Fibroblast of the aortic adventitia (primary cell): ENCODE measurements around the gene GALNT1. TPM values are rescaled to one million over a fixed set of nuclear protein-coding genes. Genes with fewer than 3 reads are reported as not detected.
A peak's percentile ranks its signal among the peaks of the same experiment; 100 is the strongest.

Experiments
- DNase-seq: peaks from one replicate; pipeline ENCODE4 v3.0.0-alpha.2; 2010; ENCODE audit warnings: low read depth
- H3K4me3 ChIP-seq: 2 replicates; pipeline ENCODE4 v1.5.1; 2011; ENCODE audit warnings: low read depth, mild to moderate bottlenecking, control low read depth, low read length, moderate library complexity
- total RNA-seq: library from RNA; depleted of rRNA; stranded (reverse); fragments of >200 nt; gene quantifications from 2 replicates; pipeline ENCODE4 v1.2.3, GENCODE V29; 2012; ENCODE audit warnings: low replicate concordance
- TF ChIP-seq, protein P1 (sequence below): IDR thresholded peaks from 2 replicates; pipeline ENCODE4 v1.5.1; 2011; ENCODE audit warnings: mild to moderate bottlenecking, low read length, control low read depth, inconsistent platforms; ENCODE audit not compliant: insufficient read depth

Gene GALNT1
- total RNA-seq, 1 donor = 49.0 TPM

DNA sequence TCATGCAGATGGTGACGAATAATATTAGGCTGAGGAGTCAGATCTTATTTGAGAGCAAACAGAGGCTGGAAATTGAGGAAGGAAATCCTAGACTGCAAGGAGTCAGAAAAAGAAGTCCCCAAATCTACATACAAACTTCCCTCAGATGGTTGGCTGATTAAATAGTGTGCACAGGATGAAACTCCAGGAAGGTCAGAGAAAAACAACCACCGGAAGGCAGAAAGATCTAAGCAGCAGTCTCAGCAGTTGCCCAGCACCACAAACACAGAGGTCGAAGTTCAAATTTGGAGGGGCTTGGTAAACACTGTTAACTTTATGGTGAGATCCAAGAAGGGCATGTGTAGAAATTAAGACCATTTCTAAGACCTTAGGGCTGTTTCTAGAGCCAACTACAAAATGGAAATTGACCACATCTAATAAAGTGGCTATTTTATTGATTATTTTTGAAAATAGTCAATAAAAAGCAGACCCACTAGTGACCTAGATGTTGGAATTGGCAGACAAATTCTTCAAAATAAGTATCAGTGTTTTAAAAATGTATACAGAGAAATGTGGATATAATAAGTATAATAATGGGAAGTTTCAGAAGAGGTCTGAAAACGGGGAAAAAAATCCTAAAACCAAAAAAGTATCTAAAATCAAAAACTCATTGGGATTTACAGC, 134.8 kb downstream of the GALNT1 start:
- DNase-seq = no peak
- no peak overlapping the region for H3K4me3 ChIP-seq
- TF ChIP-seq, protein P1, sequence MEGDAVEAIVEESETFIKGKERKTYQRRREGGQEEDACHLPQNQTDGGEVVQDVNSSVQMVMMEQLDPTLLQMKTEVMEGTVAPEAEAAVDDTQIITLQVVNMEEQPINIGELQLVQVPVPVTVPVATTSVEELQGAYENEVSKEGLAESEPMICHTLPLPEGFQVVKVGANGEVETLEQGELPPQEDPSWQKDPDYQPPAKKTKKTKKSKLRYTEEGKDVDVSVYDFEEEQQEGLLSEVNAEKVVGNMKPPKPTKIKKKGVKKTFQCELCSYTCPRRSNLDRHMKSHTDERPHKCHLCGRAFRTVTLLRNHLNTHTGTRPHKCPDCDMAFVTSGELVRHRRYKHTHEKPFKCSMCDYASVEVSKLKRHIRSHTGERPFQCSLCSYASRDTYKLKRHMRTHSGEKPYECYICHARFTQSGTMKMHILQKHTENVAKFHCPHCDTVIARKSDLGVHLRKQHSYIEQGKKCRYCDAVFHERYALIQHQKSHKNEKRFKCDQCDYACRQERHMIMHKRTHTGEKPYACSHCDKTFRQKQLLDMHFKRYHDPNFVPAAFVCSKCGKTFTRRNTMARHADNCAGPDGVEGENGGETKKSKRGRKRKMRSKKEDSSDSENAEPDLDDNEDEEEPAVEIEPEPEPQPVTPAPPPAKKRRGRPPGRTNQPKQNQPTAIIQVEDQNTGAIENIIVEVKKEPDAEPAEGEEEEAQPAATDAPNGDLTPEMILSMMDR = no peak

- TF ChIP-seq, protein P1 = no peak
- no peak for DNase-seq
Observed at GRCh38 chr18:35717182-35717581, 135.6 kb downstream of the GALNT1 start.

DNA sequence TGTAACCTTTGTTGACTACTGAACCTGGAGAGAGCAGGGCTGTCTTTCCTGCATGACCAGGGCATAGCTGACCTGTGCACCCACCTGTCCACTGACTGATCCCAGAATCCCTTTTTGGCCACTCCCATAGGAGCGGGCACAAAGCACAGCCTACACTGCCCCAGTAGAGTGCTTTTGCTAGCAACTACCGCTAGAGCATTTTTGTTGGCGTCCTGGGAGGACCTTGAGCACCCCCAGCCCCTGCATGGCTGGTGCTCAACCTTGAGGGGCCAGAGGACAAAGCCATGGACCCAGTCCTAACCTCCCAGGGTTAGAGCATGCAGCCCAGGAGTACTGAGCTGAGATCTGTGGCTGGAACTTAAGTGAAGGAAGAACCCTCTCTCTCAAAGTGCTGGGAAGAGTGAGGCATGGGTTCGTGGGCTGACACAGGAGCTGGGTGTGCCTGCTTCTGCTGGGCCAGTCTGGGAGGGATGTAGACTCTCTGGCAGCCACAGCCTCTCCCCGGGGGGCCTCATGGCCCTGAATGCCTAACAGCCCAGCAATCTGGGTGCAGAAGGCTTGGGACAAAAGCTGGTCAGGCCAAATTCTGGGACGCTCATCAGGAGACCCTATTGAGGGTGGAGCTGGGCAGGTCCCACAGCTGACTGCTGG, 140.0 kb downstream of the GALNT1 start:
- no peak overlapping the region for H3K4me3 ChIP-seq
- DNase-seq = no peak
- TF ChIP-seq, protein P1 = no peak

More at GRCh38 chr18:35717182-35717581, 135.6 kb downstream of the GALNT1 start:
- H3K4me3 ChIP-seq = no peak overlapping the region

GRCh38 chr18:35728676-35729075, 147.1 kb downstream of the GALNT1 start:
- TF ChIP-seq, protein P1 = no peak
- H3K4me3 ChIP-seq = no peak overlapping the region
- peak; percentile 12 for DNase-seq

DNA sequence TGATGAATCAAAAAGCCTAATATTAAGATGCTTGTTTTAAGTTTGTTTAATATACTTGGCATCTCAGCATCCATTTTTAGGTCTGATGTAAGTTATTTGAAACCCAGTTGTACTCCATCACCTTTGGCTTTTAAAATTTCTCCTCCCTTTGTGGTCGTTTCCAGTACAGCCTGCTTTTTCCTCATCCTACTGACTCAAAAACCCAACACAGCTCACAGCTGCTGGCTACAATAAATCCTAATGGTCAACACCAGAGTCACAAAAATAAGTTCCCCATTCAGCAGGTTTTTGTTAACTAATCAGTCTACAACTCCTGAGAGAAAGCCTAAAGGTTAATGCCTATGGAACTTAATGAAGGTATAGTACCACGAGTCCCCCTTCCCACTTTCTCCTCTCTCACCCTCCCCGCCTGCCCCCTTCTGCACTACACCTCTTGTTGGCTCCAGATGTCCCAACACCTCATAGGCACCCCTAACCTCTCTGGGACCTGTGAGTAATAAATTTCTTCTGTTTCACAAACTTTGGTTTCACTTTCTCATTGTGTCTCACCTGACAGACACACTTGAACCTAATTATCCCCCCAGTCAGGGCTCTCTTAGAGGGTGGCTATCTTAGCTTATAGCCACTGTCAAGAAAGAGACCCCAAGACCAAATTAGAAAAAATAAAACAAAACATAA, 148.6 kb downstream of the GALNT1 start:
- H3K4me3 ChIP-seq = peak overlapping the region; percentile 7
- DNase-seq = peak; percentile 20
- TF ChIP-seq, protein P1 = no peak

DNA sequence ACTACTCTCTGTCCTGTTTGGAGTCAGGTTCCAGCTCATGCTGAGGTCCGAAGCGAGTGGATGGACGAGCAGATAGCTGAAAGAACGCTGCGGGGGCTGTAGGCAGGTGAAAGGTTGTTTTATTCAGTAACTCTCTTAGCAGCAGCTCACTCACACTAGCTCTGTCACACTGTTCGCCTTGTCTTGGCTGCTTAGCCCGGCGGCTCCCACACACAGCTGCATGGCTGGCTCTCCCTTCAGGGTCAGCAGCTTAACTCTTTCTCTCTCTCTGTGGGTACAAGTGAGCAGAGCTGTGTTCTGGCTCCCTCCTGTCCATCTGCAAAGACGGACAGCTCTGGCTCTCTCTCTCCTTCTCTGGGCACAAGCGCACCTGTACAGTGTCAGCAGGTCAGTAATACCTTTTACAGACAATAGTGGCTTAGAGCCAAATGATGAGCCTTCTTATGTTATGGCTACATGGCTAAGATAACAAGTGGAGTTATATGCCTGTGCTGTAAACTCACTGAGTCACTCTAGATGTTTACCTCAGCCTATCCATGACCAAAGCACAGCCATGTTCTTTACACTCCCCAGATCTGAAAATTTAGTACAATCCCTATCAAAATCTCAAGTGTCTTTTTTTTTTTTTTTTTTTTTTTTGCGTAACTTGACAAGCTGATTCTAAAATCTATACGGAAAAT, 149.3 kb downstream of the GALNT1 start:
- DNase-seq = no peak
- peak overlapping the region; percentile 7 for H3K4me3 ChIP-seq
- TF ChIP-seq, protein P1 = no peak
